GM19035 (cell line): ENCODE results near the gene KHDRBS2.

Source experiments
- ATAC-seq: cut with Tn5 transposase; IDR thresholded peaks from one replicate; pipeline ENCODE4 v1.9.1; 2021; ENCODE audit not compliant: unreplicated experiment

Gene KHDRBS2

GRCh38 chr6:62285612-62286469, at the start of gene KHDRBS2:
KHDRBS2 (minus strand) TSS chr6:62286225.
- peak; percentile 100 for ATAC-seq

GRCh38 chr6:62328607-62329006, 42.6 kb upstream of the KHDRBS2 start:
- no peak for ATAC-seq

- no peak for ATAC-seq
Observed at GRCh38 chr6:62324834-62325233, 38.8 kb upstream of the KHDRBS2 start.

- no peak for ATAC-seq
Observed at GRCh38 chr6:62323818-62324431, 37.9 kb upstream of the KHDRBS2 start.

- peak; percentile 93 for ATAC-seq
Observed at GRCh38 chr6:62298745-62299392, 12.8 kb upstream of the KHDRBS2 start.

GRCh38 chr6:62296541-62296940, 10.5 kb upstream of the KHDRBS2 start:
- ATAC-seq, result no peak

- no peak for ATAC-seq
Observed at GRCh38 chr6:62288974-62289373, 2.9 kb upstream of the KHDRBS2 start.

- ATAC-seq, result no peak
Observed at GRCh38 chr6:62288562-62288961, 2.5 kb upstream of the KHDRBS2 start.

- peak; percentile 12 for ATAC-seq
Observed at GRCh38 chr6:62286470-62286843, 432 bp upstream of the KHDRBS2 start.

GRCh38 chr6:62284725-62285124, 1.3 kb downstream of the KHDRBS2 start:
- no peak for ATAC-seq

- ATAC-seq, result no peak
Observed at GRCh38 chr6:62283796-62284411, 2.1 kb downstream of the KHDRBS2 start.

GRCh38 chr6:62283365-62283764, 2.7 kb downstream of the KHDRBS2 start:
- ATAC-seq, result no peak

- ATAC-seq, result no peak
Observed at GRCh38 chr6:62280099-62280498, 5.9 kb downstream of the KHDRBS2 start.

- no peak for ATAC-seq
Observed at GRCh38 chr6:62272114-62272513, 13.9 kb downstream of the KHDRBS2 start.

GRCh38 chr6:62265906-62266525, 20.0 kb downstream of the KHDRBS2 start:
- ATAC-seq, result no peak

- no peak for ATAC-seq
Observed at GRCh38 chr6:62262283-62262682, 23.7 kb downstream of the KHDRBS2 start.

- ATAC-seq, result no peak
Observed at GRCh38 chr6:62246087-62246486, 39.9 kb downstream of the KHDRBS2 start.

GRCh38 chr6:62236784-62237183, 49.2 kb downstream of the KHDRBS2 start:
- no peak for ATAC-seq

- ATAC-seq, result no peak
Observed at GRCh38 chr6:62229231-62229630, 56.8 kb downstream of the KHDRBS2 start.

GRCh38 chr6:62217866-62218265, 68.2 kb downstream of the KHDRBS2 start:
- ATAC-seq, result no peak

- no peak for ATAC-seq
Observed at GRCh38 chr6:62202078-62202477, 83.9 kb downstream of the KHDRBS2 start.
